Measurements from ENCODE around the gene PRKCE.

Gene PRKCE

GRCh38 chr2:46181789-46182530 is 530.5 kb downstream of the PRKCE start:
- TF ChIP-seq CTCF (IDR thresholded peaks at IDR 0.05; ENCODE audit: extremely low read depth, missing control alignments) = no peak
- DNase-seq (ENCODE audit: low spot score) = no peak

GRCh38 chr2:46183426-46183825 is 532.0 kb downstream of the PRKCE start:
- no peak for TF ChIP-seq CTCF (IDR thresholded peaks at IDR 0.05; ENCODE audit: extremely low read depth, missing control alignments)
- DNase-seq (ENCODE audit: low spot score) = no peak

GRCh38 chr2:46184794-46185583 is 533.5 kb downstream of the PRKCE start:
- no peak for DNase-seq (ENCODE audit: low spot score)
- TF ChIP-seq CTCF (IDR thresholded peaks at IDR 0.05; ENCODE audit: extremely low read depth, missing control alignments) = no peak

- peak; percentile 81 for DNase-seq (ENCODE audit: low spot score)
- TF ChIP-seq CTCF (IDR thresholded peaks at IDR 0.05; ENCODE audit: extremely low read depth, missing control alignments) = no peak
Observed at GRCh38 chr2:46187112-46187618, 535.7 kb downstream of the PRKCE start.

GRCh38 chr2:46188041-46188716 is 536.7 kb downstream of the PRKCE start:
- no peak for DNase-seq (ENCODE audit: low spot score)
- no peak for TF ChIP-seq CTCF (IDR thresholded peaks at IDR 0.05; ENCODE audit: extremely low read depth, missing control alignments)

- no peak for DNase-seq (ENCODE audit: low spot score)
Observed at GRCh38 chr2:46193356-46193755, 541.9 kb downstream of the PRKCE start.

More at GRCh38 chr2:46193356-46193755, 541.9 kb downstream of the PRKCE start:
- no peak for TF ChIP-seq CTCF (IDR thresholded peaks at IDR 0.05; ENCODE audit: extremely low read depth, missing control alignments)

Data from GM20000 (cell line).